Cardiac muscle cell (in vitro differentiated cells and primary cell): ENCODE results near the gene FARP2. TPM values are rescaled to one million over a fixed set of nuclear protein-coding genes. Genes with fewer than 3 reads are reported as not detected.

Experiments
- DNase-seq, 2 donors: peaks; one replicate each; pipeline versions ENCODE4 v3.0.0 to v3.0.0-alpha.2; 2010 to 2017; ENCODE audit warnings: low read depth in 1 of 2, low spot score in 1 of 2
- H3K27ac ChIP-seq: fragments of 200-600 bp; sonication (generic); 2 replicates; pipeline ENCODE4 v1.5.1; 2016
- H3K27me3 ChIP-seq: fragments of 200-600 bp; sonication (generic); 2 replicates; pipeline ENCODE4 v1.6.0; 2016; ENCODE audit warnings: control low read depth
- H3K36me3 ChIP-seq: fragments of 200-600 bp; sonication (generic); 2 replicates; pipeline ENCODE4 v1.5.1; 2016; ENCODE audit warnings: control low read depth
- H3K4me1 ChIP-seq: fragments of 200-600 bp; sonication (generic); 2 replicates; pipeline ENCODE4 v1.8.1; 2017; ENCODE audit warnings: low read depth, mild to moderate bottlenecking, mixed run types
- H3K4me3 ChIP-seq: fragments of 200-600 bp; sonication (generic); 2 replicates; pipeline ENCODE4 v1.5.1; 2016; ENCODE audit warnings: mild to moderate bottlenecking
- H3K9me3 ChIP-seq: fragments of 200-600 bp; sonication (generic); 2 replicates; pipeline ENCODE4 v1.5.1; 2017; ENCODE audit warnings: low read depth, mild to moderate bottlenecking, control low read depth
- polyA plus RNA-seq: library from polyadenylated mRNA; unstranded; fragments of >200 nt; fragmentation: Nextera tagmentation; extraction: Ambion mirVana; gene quantifications from 2 replicates; pipeline ENCODE4 v1.2.1, GENCODE V29; 2016
- total RNA-seq: library from RNA; depleted of rRNA; stranded (reverse); fragments of >200 nt; gene quantifications from 2 replicates; pipeline ENCODE4 v1.2.3, GENCODE V29; 2016
- TF ChIP-seq, protein P1 (sequence below): IDR thresholded peaks from 2 replicates; pipeline ENCODE4 v1.5.1; 2012; ENCODE audit warnings: low read depth, mild to moderate bottlenecking, low read length

The FARP2 gene
- total and polyA plus RNA-seq, 2 experiments from 2014 or later: 24.4 to 26.5 TPM

GRCh38 chr2:241473399-241473798 lies 117.3 kb downstream of the FARP2 start:
- TF ChIP-seq, protein P1, sequence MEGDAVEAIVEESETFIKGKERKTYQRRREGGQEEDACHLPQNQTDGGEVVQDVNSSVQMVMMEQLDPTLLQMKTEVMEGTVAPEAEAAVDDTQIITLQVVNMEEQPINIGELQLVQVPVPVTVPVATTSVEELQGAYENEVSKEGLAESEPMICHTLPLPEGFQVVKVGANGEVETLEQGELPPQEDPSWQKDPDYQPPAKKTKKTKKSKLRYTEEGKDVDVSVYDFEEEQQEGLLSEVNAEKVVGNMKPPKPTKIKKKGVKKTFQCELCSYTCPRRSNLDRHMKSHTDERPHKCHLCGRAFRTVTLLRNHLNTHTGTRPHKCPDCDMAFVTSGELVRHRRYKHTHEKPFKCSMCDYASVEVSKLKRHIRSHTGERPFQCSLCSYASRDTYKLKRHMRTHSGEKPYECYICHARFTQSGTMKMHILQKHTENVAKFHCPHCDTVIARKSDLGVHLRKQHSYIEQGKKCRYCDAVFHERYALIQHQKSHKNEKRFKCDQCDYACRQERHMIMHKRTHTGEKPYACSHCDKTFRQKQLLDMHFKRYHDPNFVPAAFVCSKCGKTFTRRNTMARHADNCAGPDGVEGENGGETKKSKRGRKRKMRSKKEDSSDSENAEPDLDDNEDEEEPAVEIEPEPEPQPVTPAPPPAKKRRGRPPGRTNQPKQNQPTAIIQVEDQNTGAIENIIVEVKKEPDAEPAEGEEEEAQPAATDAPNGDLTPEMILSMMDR: no peak
- no peaks in the 10 kb centered on the region for H3K27me3 ChIP-seq
- no peaks in the 10 kb centered on the region for H3K4me1 ChIP-seq
- H3K4me3 ChIP-seq: no peak overlapping the region
- DNase-seq: no peak
- no peaks in the 10 kb centered on the region for H3K9me3 ChIP-seq
- H3K27ac ChIP-seq: no peak overlapping the region
- H3K36me3 ChIP-seq: no peaks in the 10 kb centered on the region

- Histone ChIP-seq H3K36me3 (no peaks in the 10 kb centered on the region), H3K27ac (no peak overlapping the region), H3K4me1 (no peaks in the 10 kb centered on the region), H3K9me3 (no peaks in the 10 kb centered on the region), H3K27me3 (no peaks in the 10 kb centered on the region), H3K4me3 (no peak overlapping the region)
- TF ChIP-seq, protein P1: no peak
- no peak for DNase-seq
Measured at GRCh38 chr2:241475267-241475666, 119.2 kb downstream of the FARP2 start.

GRCh38 chr2:241478166-241478565 lies 122.1 kb downstream of the FARP2 start:
- no peaks in the 10 kb centered on the region for H3K4me1 ChIP-seq
- no peak overlapping the region for H3K27ac ChIP-seq
- no peaks in the 10 kb centered on the region for H3K27me3 ChIP-seq
- TF ChIP-seq, protein P1: no peak
- no peak for DNase-seq
- no peaks in the 10 kb centered on the region for H3K36me3 ChIP-seq
- H3K9me3 ChIP-seq: no peaks in the 10 kb centered on the region
- no peak overlapping the region for H3K4me3 ChIP-seq

DNA sequence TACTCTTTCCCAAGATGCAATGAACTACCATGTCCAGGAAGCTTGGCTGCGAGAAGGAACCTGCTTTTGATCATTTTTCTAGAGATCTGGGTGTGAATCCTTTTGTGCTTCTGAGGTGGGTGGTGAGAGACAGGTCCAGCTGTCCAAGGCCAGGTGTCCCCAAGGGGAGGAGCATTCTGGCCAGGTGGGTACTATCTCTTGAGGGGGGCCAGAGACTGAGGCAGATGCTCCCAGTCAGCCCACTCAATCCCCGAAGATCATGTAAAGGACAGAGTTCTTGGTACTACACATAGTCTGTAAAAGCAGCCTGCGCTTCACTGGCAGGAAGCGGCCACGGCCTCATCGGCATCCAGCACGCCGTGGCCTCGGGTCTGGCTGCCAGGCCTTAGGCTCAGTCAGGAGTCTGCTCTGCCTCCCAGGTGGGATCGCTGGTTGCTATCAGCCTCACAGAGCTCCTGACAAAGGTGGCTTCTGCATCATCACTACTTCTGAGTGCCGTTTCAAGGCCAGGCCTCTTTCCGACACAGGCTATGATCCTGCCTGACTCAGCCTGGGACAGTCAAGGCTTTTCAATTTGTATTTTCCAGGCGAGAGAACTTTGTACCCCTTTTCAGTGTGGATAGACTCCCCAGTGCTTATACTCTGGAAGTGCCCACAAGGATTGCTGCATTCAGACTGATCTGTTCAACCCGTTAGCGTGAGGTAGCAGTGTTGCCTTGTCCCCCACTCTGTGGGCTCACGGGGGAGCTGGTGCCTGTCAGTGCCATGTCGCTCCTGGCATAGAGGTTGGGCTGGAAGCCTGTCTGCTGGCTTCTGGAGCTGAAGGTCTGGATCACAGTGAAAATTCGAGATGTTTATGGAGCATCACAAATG lies 123.2 kb downstream of the FARP2 start:
- Histone ChIP-seq H3K4me3 (no peak overlapping the region), H3K27ac (no peak overlapping the region), H3K27me3 (no peaks in the 10 kb centered on the region), H3K9me3 (no peaks in the 10 kb centered on the region), H3K4me1 (no peaks in the 10 kb centered on the region), H3K36me3 (no peaks in the 10 kb centered on the region)
- DNase-seq: no peak
- TF ChIP-seq, protein P1: no peak

DNA sequence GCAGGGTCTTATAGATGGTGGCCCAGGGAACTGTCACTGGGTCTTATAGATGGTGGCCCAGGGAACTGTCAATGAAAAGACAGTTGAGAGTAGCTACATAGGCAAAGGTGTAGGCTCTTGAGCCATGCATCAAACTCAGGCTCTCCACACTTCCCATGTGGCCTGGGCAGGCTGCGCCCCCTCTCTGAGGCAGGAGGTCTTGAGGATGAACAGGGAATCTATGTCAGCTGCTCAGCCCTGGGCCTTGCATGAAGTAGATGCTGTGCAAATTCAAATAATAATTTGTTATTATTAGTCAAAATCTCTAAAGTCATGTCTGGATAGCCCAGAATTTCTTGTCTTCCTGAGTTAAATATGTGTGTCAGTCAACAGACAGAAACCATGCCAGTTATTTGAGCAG lies 125.6 kb downstream of the FARP2 start:
- H3K27me3 ChIP-seq: no peaks in the 10 kb centered on the region
- H3K27ac ChIP-seq: no peak overlapping the region
- DNase-seq: no peak
- H3K4me1 ChIP-seq: no peaks in the 10 kb centered on the region
- H3K4me3 ChIP-seq: no peak overlapping the region
- H3K9me3 ChIP-seq: no peaks in the 10 kb centered on the region
- no peaks in the 10 kb centered on the region for H3K36me3 ChIP-seq
- TF ChIP-seq, protein P1: no peak
